Fibroblast of lung (primary cell): ENCODE data around the gene EFCAB8.

Experiments used
- CTCF ChIP-seq, 2 donors: IDR thresholded peaks in 1 of 2; conservative IDR thresholded peaks in 1 of 2; 1 replicate in 1 of 2; 2 replicates in 1 of 2; pipeline ENCODE4 v1.5.1; 2011 to 2012; ENCODE audit warnings: low read length in 2 of 2, control low read depth in 1 of 2, inconsistent platforms in 1 of 2, low read depth in 1 of 2, mild to moderate bottlenecking in 1 of 2
- EZH2 ChIP-seq: IDR thresholded peaks from 2 replicates; pipeline ENCODE4 v1.5.1; 2012; ENCODE audit warnings: low read length, control low read depth, mild to moderate bottlenecking; ENCODE audit errors: missing control alignments

- no peak for TF ChIP-seq CTCF (conservative IDR thresholded peaks at IDR 0.05 in 1 of 2, IDR thresholded peaks at IDR 0.05 in 1 of 2; ENCODE audit: low read depth in 1 of 2, low read length in 2 of 2)
- TF ChIP-seq EZH2 = no peak
These were observed 118.0 kb downstream of the EFCAB8 start for GRCh38 chr20:32976746-32977145.
